GM21360 (cell line): ENCODE results near the gene DUT.
"Not testable (repeated sequence)": the region's sequence is repeated elsewhere in the genome, so short reads cannot be mapped to it uniquely, and the experiment has no call there.

Experiments
- ATAC-seq: cut with Tn5 transposase; IDR thresholded peaks from one replicate; pipeline ENCODE4 v1.9.1; 2021; ENCODE audit warnings: mild to moderate bottlenecking, moderate library complexity; ENCODE audit not compliant: unreplicated experiment

Gene DUT

GRCh38 chr15:48326180-48326579, 5.0 kb upstream of the DUT start:
- ATAC-seq, result not testable (repeated sequence)

DNA sequence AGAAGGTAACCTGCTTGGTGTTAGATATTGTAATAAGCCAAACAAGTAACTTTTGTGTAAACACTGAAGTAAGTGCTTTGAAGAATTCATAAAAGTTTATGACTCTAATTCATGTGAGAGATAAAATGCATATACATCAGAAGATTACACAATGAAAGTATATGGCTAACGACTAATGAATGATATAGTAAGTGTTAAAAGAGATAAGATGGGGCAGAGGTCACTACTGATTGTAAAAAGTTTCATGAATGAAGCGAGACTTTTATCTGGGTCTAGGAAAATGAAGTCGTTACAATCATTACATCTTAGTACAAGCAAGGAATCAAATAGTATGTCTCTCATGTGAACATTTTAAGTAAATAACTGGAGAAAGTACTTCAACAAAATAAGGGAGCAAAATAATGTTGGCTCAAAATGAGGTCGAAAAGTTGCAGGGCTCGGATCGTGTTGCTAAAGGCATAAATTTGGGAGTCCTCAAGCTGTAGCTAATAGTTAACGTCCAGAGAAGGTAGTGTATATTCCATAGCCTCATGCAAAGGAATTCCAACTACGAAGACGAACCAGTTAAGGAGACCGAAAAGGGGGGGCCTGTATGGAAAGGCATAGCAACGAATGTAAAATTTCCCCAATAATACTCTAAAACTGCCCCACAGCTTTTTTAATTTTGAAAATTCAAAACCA, 984 bp upstream of the DUT start:
- ATAC-seq, result no peak

- ATAC-seq, result peak; percentile 35
Observed at GRCh38 chr15:48331796-48332641, 790 bp downstream of the DUT start.

DNA sequence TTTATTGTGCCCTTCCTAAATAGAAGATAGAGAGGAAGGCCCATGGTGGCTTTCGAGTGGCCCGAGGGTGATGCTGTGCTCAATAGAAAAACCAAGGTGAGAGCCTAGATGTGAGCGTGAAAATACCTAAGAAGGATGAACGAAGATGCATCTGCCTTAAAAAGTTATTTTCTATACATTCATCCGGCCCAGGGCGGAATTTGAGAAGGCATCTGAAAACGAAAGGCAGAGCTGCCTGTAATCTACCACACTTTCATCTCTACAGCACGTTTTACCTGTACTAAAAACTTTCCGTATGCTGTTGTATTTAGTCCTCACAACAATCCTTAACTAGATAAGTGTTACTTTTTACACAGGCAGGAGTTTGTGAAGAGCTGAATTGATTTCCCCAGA, 1.4 kb downstream of the DUT start:
- ATAC-seq, result no peak

GRCh38 chr15:48333540-48333939, 2.3 kb downstream of the DUT start:
- no peak for ATAC-seq

DNA sequence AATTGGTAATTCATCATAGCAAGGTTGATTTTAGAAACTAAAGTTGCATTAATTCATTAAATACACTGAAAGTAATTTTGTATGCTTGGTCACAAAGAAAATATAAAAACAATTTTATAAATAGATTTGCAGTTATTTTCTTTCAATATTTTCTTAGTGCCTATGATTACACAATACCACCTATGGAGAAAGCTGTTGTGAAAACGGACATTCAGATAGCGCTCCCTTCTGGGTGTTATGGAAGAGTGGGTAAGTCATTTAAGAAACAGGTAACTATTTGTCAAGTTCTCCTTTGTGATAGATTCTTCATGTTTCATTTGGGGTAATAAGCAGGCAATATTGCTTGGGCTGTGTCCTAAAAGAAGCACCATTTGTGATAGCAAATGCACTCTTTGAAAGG, 3.0 kb downstream of the DUT start:
- ATAC-seq, result no peak

- no peak for ATAC-seq
Observed at GRCh38 chr15:48336940-48337339, 5.7 kb downstream of the DUT start.

- ATAC-seq, result no peak
Observed at GRCh38 chr15:48337607-48338006, 6.4 kb downstream of the DUT start.

- ATAC-seq, result no peak
Observed at GRCh38 chr15:48340111-48340510, 8.9 kb downstream of the DUT start.

DNA sequence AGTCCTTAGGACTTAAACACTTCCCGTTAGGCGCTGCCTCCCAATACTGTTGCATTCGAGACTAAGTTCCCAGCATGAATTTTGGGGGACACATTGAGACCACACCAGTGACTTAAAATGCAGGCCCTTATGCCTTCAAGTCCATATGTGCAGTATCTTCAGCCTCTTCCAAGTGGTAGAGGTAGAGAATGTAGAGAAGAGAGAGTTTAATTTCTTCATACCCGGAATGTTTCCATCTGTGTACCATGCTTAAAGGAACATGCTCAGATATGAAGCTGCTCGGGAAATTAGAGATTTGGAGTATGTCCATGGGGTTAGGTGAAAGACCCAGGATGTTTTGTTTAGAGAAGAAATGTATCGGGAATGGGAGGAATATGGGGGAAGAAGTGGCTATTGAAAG, 12.6 kb downstream of the DUT start:
- no peak for ATAC-seq

GRCh38 chr15:48345516-48345915, 14.3 kb downstream of the DUT start:
- no peak for ATAC-seq

DNA sequence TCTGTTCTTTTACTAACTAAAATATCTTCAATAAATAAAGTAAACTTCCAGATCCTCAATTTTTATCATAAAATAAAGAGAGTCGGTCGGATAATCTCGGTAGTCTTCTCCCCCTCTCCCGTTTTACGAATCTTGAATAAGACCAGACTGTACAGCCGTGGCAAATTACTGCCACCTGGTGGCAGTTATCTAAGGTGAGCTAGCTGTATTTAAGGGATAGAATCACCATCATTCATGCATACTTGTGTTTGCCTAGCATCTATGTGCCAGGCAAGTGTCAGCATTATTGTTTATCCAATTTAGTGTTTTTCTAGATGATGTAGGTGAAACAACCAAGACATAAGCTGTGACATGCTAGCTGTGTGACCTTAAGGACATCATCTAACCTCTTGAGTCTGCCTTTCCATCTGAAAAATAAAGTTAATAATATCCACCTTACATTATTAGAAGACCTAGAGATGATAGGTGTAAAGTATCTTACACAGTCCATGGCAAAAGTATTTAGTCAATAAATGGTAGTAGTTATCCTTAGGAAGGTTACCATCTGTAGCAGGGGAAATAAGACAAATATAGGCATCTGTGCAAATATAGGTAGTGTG, 21.3 kb downstream of the DUT start:
- no peak for ATAC-seq

DNA sequence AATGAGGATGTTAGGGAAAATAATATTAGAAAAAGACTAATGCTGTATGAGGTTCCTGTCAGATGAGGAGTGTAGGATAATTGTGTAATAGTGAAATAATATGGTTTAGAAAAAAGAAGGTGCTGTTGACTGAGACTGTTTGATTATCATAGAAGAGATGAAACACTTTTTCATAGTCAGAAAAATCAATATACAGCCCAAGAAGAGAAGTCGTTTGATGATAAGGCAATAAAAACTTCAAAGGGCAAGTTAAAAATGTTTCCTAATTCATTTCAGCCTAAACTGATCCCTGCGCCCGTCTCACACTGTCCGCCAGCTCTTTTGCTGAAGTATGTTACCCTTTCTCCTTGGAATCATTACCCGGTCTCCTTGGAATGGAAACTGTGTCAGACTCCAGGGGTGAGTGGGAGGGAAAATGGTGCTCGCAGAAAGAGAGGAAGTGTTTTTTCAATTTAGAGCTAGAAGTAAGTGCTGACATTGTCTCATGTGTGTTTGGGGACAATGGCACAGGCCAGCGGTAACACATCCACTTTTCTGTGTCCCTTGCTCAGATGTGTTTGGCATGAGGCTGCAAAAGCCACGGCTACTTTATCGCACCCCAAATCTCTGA, 23.6 kb downstream of the DUT start:
- no peak for ATAC-seq

- ATAC-seq, result no peak
Observed at GRCh38 chr15:48355377-48355776, 24.1 kb downstream of the DUT start.

DNA sequence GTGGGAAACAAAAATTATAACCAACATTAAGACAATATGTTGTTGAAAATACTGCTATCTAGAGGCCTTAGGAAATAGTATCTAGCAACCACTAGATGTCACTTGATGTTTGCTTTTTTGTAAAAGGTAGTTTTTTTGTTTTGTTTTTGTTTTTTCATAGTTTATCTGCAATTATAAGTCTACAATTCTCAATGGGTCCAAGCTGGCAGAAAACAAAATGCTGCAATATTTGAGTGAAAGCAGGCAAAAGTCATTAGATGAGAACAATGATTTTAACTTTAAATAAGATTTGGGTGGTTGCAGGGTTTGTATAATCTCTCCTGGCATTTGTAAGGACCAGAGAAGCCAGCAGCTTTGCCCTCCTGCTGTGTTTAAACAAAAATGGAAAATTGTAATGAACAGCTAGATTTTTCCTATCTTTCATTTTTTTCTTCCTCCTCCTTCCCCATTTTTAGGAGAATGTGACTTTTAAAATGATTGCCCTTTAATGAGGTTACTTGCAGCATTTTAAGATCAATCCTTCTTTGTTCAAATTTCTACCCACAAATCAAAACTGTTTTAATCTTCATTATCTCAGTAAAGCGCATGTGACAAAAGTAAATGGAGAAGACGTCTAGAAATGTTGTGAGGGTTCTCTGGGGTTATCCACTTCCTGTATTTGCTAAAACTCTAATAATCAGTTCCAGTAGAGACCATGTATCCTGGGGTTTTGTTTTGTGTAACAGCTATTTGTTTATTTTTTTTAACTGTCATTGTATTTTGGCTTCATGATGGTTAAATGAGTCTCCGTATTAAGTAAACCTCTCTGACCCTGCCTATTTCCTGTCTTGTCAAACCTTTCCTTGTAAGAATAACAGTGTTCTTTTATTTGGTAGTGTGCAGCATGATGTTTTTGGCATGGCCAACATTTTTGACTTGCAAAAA, 27.3 kb downstream of the DUT start:
- ATAC-seq, result no peak

DNA sequence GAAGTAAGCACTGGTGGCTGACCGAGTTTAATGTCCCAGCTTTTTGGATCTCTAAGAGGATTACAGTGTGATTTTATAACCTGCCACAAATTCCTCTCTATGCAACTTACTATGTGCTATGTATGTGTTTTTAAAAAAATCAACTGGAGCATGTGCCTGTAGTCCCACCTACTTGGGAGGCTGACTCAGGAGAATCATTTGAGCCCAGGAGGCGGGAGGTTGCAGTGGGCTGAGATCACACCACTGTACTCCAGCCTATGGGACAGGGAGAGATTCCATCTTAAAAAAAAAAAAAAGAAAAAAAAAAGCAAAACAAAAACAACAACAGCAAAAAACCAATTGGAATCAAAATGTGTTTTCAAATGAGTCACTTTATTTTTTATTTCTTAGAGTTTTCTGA, 29.6 kb downstream of the DUT start:
- ATAC-seq, result no peak

GRCh38 chr15:48361685-48362084, 30.5 kb downstream of the DUT start:
- ATAC-seq, result no peak

DNA sequence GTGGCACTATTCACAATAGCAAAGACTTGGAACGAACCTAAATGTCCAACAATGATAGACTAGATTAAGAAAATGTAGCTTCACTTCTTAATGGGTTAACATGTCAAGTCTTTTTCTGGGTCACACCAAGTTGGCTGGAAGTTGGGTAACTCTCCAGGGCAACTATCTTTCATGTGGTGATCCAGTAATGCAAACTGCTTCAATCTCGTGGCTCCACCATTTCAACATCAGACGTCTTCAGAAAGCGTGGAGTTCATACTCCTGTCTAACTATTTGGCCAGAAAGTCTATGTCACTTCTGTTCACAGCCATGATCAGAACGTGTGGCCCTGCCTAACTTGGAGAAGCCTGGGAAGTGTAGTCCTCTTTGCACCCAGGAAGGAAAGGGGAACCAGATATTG, 32.2 kb downstream of the DUT start:
- ATAC-seq, result no peak

- no peak for ATAC-seq
Observed at GRCh38 chr15:48365575-48365974, 34.3 kb downstream of the DUT start.

GRCh38 chr15:48366584-48367312, 35.5 kb downstream of the DUT start:
- no peak for ATAC-seq
